Measurements from ENCODE around the gene FABP7.

Gene FABP7

DNA sequence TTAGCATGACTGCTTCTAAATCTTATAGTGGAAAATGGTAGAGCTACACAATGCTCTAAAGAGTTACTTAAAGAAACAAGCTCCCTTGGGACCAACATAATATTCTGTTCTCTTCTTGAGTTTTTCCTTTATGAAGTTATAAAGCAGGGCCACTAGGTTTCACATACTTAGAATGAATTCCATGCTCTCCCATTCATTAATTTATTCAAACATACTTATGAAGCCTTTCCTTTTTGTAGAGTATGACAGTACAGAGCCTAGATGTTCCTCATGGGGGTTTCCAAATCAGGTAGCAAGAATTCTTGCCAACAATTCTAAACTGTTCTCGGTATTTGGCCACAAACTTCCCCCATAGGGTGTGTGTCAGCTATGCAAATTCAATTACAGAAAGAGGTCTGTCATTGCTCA, 20.6 kb upstream of the FABP7 start (continued):
- TF ChIP-seq, protein P1, sequence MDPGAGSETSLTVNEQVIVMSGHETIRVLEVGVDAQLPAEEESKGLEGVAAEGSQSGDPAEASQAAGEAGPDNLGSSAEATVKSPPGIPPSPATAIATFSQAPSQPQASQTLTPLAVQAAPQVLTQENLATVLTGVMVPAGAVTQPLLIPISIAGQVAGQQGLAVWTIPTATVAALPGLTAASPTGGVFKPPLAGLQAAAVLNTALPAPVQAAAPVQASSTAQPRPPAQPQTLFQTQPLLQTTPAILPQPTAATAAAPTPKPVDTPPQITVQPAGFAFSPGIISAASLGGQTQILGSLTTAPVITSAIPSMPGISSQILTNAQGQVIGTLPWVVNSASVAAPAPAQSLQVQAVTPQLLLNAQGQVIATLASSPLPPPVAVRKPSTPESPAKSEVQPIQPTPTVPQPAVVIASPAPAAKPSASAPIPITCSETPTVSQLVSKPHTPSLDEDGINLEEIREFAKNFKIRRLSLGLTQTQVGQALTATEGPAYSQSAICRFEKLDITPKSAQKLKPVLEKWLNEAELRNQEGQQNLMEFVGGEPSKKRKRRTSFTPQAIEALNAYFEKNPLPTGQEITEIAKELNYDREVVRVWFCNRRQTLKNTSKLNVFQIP (CRISPR knock-in tag; IDR thresholded peaks at IDR 0.05; ENCODE audit: borderline replicate concordance, low read depth), result no peak
- no peak for TF ChIP-seq BACH2 (CRISPR knock-in tag; IDR thresholded peaks at IDR 0.05; ENCODE audit: borderline replicate concordance)
- TF ChIP-seq TCF4 (CRISPR knock-in tag; IDR thresholded peaks at IDR 0.05; ENCODE audit: borderline replicate concordance), result no peak
- no peak for TF ChIP-seq GLIS3 (CRISPR knock-in tag; IDR thresholded peaks at IDR 0.05)
- TF ChIP-seq ISL1 (CRISPR knock-in tag; IDR thresholded peaks at IDR 0.05), result no peak

DNA sequence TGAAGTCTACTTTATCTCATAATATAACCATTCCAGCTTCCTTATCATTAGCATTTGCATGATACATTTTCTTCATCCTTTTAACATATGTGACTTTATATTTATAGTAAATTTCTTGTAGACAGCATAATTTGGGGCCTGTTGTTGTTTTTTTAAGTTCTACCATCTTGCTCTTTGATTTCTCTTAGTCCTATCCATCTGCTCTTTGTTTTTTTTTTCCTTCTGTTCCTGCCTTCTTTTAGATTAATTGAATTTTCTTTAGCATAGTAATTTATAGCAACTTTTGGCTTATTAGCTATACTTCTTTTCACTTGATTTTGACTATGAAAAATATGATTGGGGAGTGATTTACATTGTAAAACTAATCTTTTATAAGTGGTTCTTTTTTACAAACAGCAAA, 19.2 kb upstream of the FABP7 start:
- no peak for ATAC-seq
- TF ChIP-seq, protein P2, sequence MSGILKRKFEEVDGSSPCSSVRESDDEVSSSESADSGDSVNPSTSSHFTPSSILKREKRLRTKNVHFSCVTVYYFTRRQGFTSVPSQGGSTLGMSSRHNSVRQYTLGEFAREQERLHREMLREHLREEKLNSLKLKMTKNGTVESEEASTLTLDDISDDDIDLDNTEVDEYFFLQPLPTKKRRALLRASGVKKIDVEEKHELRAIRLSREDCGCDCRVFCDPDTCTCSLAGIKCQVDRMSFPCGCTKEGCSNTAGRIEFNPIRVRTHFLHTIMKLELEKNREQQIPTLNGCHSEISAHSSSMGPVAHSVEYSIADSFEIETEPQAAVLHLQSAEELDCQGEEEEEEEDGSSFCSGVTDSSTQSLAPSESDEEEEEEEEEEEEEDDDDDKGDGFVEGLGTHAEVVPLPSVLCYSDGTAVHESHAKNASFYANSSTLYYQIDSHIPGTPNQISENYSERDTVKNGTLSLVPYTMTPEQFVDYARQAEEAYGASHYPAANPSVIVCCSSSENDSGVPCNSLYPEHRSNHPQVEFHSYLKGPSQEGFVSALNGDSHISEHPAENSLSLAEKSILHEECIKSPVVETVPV (CRISPR knock-in tag; IDR thresholded peaks at IDR 0.05), result no peak
- TF ChIP-seq PPARA (CRISPR knock-in tag; IDR thresholded peaks at IDR 0.05; ENCODE audit: borderline replicate concordance), result no peak
- TF ChIP-seq, protein P3, sequence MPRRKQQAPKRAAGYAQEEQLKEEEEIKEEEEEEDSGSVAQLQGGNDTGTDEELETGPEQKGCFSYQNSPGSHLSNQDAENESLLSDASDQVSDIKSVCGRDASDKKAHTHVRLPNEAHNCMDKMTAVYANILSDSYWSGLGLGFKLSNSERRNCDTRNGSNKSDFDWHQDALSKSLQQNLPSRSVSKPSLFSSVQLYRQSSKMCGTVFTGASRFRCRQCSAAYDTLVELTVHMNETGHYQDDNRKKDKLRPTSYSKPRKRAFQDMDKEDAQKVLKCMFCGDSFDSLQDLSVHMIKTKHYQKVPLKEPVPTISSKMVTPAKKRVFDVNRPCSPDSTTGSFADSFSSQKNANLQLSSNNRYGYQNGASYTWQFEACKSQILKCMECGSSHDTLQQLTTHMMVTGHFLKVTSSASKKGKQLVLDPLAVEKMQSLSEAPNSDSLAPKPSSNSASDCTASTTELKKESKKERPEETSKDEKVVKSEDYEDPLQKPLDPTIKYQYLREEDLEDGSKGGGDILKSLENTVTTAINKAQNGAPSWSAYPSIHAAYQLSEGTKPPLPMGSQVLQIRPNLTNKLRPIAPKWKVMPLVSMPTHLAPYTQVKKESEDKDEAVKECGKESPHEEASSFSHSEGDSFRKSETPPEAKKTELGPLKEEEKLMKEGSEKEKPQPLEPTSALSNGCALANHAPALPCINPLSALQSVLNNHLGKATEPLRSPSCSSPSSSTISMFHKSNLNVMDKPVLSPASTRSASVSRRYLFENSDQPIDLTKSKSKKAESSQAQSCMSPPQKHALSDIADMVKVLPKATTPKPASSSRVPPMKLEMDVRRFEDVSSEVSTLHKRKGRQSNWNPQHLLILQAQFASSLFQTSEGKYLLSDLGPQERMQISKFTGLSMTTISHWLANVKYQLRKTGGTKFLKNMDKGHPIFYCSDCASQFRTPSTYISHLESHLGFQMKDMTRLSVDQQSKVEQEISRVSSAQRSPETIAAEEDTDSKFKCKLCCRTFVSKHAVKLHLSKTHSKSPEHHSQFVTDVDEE (CRISPR knock-in tag; IDR thresholded peaks at IDR 0.05), result no peak
- TF ChIP-seq TCF4 (CRISPR knock-in tag; IDR thresholded peaks at IDR 0.05; ENCODE audit: borderline replicate concordance), result no peak
- TF ChIP-seq, protein P1 (CRISPR knock-in tag; IDR thresholded peaks at IDR 0.05; ENCODE audit: borderline replicate concordance, low read depth), result no peak

DNA sequence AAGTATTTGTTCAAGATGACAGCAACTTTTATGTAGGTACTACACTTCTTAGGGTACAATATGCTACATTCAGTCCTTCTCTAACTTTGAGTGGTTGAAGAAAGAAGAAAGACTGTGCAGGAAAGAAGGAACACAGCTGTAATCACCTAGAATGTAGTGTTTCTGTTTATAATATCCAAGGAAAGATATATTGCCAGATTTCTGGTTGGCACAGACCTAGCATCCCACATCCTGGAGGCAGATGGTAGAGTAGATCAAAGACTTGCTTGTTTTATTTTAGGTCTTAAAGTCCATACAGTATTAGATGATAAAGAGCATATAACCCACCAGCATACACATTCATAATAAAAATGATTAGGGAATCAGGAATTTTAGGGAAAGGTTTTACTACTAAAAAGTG, 13.3 kb upstream of the FABP7 start:
- TF ChIP-seq, protein P4, sequence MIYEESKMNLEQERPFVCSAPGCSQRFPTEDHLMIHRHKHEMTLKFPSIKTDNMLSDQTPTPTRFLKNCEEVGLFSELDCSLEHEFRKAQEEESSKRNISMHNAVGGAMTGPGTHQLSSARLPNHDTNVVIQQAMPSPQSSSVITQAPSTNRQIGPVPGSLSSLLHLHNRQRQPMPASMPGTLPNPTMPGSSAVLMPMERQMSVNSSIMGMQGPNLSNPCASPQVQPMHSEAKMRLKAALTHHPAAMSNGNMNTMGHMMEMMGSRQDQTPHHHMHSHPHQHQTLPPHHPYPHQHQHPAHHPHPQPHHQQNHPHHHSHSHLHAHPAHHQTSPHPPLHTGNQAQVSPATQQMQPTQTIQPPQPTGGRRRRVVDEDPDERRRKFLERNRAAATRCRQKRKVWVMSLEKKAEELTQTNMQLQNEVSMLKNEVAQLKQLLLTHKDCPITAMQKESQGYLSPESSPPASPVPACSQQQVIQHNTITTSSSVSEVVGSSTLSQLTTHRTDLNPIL (CRISPR knock-in tag; IDR thresholded peaks at IDR 0.05; ENCODE audit: low read depth), result no peak
- TF ChIP-seq GLIS3 (CRISPR knock-in tag; IDR thresholded peaks at IDR 0.05) (no peak), PPARA (CRISPR knock-in tag; IDR thresholded peaks at IDR 0.05; ENCODE audit: borderline replicate concordance) (no peak), ZFP3 (CRISPR knock-in tag; IDR thresholded peaks at IDR 0.05) (no peak)

DNA sequence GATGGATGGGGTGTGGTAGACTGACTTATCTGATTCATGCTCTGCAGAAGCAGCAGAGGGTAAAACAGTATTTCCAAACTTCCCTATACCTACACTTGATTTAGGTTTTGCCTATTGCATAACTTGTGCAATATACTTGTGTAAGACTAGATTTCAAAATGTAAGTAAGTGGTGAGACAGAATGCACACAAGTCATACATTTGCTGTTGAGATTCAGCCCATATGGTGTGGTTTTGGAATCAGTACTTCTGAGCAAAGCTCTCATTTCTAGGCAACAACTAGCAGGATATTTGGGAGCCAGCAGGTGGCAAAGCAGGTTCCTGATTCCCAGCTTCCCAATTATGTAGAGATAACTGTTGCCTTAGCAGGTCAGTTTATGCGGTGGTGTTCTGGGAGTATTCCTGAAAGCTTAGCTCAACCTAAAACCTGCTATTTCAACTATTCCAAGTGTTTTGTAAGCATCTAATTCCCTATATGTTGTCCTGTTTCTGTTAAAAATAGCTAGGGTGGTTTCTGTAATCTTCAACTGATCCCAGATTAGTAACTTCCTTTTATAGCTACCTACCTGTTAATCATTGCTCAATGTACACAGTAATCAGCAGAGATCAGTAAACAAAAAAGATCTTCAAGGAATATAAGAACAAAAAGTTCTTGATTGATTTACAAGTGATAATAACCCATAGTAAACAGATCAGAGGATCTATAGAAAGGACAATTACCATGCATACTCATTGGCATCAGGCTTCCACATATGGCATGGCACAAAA, 8.5 kb upstream of the FABP7 start:
- no peak for TF ChIP-seq SNAI2 (CRISPR knock-in tag; IDR thresholded peaks at IDR 0.05)
- TF ChIP-seq ZFP30 (CRISPR knock-in tag; IDR thresholded peaks at IDR 0.05), result no peak
- no peak for TF ChIP-seq BACH2 (CRISPR knock-in tag; IDR thresholded peaks at IDR 0.05; ENCODE audit: borderline replicate concordance)
- TF ChIP-seq ZC3H10 (CRISPR knock-in tag; IDR thresholded peaks at IDR 0.05), result no peak
- no peak for TF ChIP-seq ESRRG (CRISPR knock-in tag; IDR thresholded peaks at IDR 0.05)
- TF ChIP-seq ISL1 (CRISPR knock-in tag; IDR thresholded peaks at IDR 0.05), result no peak
- TF ChIP-seq, protein P2 (CRISPR knock-in tag; IDR thresholded peaks at IDR 0.05), result no peak
- TF ChIP-seq CSDC2 (CRISPR knock-in tag; IDR thresholded peaks at IDR 0.05), result no peak
- TF ChIP-seq, protein P3 (CRISPR knock-in tag; IDR thresholded peaks at IDR 0.05), result no peak
- TF ChIP-seq PPARA (CRISPR knock-in tag; IDR thresholded peaks at IDR 0.05; ENCODE audit: borderline replicate concordance), result no peak
- TF ChIP-seq, protein P5, sequence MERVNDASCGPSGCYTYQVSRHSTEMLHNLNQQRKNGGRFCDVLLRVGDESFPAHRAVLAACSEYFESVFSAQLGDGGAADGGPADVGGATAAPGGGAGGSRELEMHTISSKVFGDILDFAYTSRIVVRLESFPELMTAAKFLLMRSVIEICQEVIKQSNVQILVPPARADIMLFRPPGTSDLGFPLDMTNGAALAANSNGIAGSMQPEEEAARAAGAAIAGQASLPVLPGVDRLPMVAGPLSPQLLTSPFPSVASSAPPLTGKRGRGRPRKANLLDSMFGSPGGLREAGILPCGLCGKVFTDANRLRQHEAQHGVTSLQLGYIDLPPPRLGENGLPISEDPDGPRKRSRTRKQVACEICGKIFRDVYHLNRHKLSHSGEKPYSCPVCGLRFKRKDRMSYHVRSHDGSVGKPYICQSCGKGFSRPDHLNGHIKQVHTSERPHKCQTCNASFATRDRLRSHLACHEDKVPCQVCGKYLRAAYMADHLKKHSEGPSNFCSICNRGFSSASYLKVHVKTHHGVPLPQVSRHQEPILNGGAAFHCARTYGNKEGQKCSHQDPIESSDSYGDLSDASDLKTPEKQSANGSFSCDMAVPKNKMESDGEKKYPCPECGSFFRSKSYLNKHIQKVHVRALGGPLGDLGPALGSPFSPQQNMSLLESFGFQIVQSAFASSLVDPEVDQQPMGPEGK (CRISPR knock-in tag; IDR thresholded peaks at IDR 0.05; ENCODE audit: borderline replicate concordance), result no peak
- TF ChIP-seq GLIS3 (CRISPR knock-in tag; IDR thresholded peaks at IDR 0.05), result no peak
- no peak for ATAC-seq

More for the DNA sequence above, 13.3 kb upstream of the FABP7 start:
- ATAC-seq, result no peak
